Effector CD8-positive, alpha-beta T cell (primary cell): Measurements from ENCODE around the gene PHKG1.
"Not testable (repeated sequence)": the region's sequence is repeated elsewhere in the genome, so short reads cannot be mapped to it uniquely, and the experiment has no call there.

ENCODE experiments used
- DNase-seq: peaks from one replicate; lab custom pipeline; 2025; lab: John Stamatoyannopoulos, UW

The PHKG1 gene

DNA sequence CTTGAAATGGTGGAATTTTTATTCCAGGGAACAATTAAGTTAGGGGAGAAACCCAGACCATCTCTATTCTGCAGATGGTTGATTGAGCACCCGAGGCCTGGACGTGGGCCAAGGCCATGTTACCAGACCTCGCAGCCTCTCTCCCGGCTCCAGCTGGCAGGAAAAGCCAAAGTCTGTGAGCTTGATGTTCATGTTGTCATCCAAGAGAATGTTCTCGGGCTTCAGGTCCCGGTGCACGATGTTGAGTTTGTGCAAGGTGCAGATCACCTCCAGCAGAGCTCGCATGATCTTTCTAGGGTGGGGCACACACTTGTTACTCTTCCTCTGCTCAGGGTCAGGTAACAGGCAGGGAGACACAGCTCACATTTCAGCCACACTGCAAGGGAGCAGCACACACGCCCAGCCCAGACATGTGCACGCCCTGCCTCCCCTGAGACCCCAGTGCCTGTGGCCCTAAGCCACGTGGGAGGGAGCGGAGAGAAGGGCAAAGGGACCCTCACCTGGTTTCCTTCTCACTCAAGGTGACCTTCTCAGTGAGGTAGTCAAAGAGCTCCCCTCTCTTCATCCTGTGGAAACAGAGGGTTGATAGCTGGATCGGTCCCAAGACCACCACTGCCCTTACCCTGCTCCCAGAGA lies 9.5 kb downstream of the PHKG1 start:
- no peak for DNase-seq

DNA sequence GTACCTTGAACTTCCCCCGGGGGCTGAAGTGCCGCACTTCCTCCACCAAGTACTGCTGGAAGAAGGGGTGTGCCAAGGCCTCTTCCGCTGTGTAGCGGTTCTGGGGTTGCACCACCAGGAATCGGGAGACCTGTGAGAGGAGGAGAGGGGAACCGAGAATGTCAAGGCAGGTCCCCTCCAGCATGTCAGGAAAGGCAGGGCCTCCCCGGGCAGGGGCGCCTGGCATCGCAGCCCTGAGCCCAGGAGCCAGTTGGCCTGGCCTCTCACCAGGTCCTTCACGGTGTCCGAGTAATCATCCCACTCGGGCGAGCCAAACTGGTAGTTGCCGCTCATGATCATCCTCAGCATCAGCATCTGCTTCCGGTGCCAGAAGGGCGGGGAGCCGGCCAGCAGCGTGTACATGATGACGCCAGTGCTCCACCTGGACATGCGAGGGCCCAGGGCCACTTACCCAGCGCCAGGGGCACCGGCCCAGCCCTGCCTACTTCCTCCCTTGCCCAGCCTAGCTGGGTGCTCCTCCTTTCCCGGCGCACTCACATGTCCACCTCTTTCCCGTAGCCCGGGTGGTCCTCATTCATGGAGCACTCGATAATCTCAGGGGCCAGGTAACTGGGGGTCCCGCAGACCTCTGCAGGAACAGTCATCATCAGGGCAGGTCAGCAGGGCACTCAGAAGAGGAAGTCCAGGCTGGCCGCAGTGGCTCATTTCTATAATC lies 11.0 kb downstream of the PHKG1 start:
- no peak for DNase-seq

DNA sequence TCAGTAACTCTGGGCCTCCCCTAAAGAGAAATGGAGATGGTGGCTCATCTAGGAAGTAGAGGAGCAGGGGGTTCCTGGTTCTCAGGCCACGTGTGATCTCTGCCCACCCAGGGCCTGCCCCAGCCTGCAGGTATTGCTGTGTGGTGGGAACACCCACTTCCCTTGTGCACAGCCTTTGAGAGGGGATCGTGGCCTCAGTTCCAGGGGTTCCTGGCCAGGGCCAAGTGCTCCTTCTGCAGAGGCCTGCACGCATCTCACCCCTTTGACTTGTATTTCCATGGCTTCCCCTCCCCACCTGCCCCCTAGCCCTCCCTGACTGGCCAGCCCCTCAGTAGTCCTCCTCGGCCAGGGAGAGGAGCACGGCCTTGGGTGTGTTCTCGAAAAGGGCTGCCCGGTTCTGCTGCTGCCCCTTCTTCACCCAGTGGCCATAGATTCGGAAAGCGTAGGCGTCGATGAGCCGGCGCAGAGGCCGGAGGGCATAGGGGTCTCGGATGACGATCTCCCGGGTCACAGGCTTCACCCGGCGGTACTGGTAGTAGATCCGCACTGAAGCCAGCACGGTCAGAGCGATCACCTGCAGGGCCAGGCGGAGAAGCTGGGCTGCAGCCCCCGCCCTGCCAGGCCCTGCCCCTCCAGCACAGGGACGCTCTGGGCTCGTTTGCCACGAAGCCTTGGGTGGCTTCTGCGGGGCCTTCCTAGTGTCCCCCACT lies 11.9 kb downstream of the PHKG1 start:
- DNase-seq, result not testable (repeated sequence)

- no peak for DNase-seq
Observed at GRCh38 chr7:56079450-56080185, 13.1 kb downstream of the PHKG1 start.

GRCh38 chr7:56078196-56078595 lies 14.6 kb downstream of the PHKG1 start:
- no peak for DNase-seq

DNA sequence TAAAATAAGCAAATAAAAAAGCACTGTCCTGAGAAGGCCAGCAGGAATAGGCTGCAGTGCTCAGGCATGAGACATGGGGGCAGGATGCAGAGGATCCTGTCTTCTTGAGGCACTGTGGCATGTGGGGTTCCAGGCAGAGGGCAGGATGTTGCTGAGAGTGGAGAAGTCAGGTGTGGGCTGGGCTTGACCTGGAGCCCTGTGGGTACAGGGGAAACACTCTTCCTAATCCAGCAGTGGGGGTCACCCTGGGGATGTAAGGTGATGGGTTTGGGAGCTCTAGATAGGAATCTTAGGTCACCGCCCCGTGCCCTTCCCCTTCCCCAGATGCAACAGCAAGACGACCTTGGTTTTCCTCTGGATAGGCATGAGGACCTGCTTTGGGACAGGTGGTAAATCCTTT lies 15.1 kb downstream of the PHKG1 start:
- no peak for DNase-seq

- peak; percentile 45 for DNase-seq
Observed at GRCh38 chr7:56074371-56074791, 18.4 kb downstream of the PHKG1 start.

GRCh38 chr7:56066376-56066775 lies 26.4 kb downstream of the PHKG1 start:
- not testable (repeated sequence) for DNase-seq

DNA sequence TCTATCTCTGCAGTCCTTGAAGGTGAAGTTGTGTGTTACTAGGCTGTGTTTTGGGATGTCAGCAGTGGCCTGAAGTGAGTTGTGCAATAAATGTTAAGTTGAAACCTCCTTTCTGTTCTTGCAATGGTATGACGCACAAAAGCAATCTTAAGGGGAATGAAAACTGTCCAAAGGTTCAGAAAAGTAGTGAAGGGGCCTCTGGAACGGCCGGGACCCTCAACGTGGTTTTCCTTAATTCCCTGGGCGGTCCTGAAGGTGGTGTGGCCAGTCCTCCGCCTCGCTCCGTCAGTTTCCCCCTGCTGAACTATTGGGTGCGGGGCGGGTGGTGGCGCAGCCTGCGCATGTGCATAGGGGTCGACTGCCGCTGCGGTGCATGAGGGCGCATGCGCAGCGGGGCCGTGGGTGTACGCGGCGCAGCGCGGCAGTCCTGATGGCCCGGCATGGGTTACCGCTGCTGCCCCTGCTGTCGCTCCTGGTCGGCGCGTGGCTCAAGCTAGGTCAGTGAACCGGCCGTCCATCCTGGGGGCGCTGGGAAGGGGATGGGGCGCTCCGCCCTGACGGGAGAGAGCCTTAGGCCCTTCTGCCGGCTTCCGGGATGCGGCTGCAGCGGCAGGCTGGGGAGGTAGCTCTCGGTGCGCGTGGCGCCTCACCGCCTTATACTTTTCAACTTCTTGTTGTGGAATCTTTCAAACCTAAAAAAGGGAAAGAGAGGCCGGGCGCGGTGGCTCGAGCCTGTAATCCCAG lies 28.7 kb downstream of the PHKG1 start, which contains the start of gene SUMF2:
TSS of gene SUMF2 (plus strand) at position 405 of the 744 bp plus-strand sequence. CDS start at position 431, 26 bp downstream.
- DNase-seq, result peak; percentile 87

DNA sequence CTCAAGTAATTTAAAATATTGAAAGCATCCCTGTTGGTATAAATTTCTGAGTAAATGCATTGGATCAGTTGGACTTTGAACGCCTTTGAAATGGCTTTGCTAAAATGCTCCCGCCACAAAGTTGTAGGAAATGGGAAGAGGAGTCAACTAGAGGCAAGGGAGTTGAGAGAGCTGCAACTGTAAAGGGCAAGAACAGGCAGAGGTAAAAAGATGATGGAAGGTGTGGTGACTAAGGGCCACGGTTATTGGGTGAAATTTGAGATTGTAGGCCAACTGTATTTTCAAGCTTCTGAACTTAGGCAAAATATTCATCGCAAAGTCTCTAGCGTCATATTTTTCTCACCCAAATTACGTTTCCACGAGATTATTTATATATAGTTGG lies 29.3 kb downstream of the PHKG1 start:
- DNase-seq, result no peak

DNA sequence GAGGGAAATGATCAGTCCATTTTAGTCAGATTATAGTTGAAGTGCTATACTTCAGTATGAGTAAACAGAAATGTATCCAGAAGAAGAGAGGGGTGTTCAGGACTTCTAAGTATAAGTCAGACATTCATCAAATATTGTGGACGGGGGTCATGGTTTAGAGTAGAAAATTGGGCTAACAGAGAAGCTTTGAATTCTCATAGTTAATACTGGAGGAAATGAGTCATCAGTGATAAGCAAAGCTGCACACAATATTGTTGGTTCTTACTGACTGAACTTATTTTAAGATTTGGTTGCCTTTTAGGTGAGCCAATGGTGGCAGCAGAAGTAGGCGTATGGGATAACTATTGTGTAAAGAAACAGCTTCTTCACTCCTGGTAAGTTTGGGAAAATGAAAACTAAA lies 30.4 kb downstream of the PHKG1 start:
- DNase-seq, result no peak

DNA sequence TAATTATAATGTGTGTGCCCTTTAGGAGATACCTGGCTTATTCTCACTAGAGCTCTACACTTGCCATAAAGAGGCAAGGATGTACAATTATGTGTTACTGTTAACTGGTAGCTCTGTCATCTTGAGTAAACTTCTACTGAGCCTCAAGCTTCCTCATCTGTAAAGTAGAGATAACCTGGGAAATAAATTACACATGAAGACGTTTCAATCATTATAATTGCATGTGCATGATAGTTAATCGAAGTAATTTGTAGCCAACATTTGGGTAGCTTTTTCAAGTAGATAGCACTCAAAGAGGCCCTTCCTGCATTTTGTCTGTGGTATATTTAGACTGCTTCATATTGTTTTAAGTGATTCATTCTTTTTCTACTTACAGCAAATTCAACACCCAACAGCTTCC lies 38.8 kb downstream of the PHKG1 start:
- DNase-seq, result no peak

- DNase-seq, result no peak
Observed at GRCh38 chr7:56053379-56053778, 39.4 kb downstream of the PHKG1 start.

GRCh38 chr7:56051339-56052191 lies 41.2 kb downstream of the PHKG1 start, which contains the start of the genes CCT6A and PSPH:
CCT6A (plus strand) TSS chr7:56051765; CDS start chr7:56051849, 84 bp downstream.
PSPH (minus strand) TSS chr7:56051444; CDS start chr7:56021212, 30,232 bp downstream.
- peak; percentile 87 for DNase-seq

- no peak for DNase-seq
Observed at GRCh38 chr7:56051053-56051338, 41.8 kb downstream of the PHKG1 start.

DNA sequence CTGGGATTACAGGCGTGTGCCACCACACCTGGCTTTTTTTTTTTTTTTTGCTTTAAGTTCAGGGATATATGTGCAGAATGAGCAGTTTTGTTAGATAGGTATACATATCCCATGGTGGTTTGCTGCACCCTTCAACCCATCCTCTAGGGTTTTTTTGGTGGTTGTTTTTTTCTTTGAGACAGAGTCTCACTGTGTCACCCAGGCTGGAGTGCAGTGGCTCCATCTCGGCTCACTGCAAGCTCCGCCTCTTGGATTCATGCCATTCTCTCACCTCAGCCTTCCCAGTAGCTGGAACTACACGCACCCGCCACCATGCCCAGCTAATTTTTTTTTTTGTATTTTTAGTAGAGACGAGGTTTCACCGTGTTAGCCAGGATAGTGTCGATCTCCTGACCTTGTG lies 44.0 kb downstream of the PHKG1 start:
- DNase-seq, result not testable (repeated sequence)

DNA sequence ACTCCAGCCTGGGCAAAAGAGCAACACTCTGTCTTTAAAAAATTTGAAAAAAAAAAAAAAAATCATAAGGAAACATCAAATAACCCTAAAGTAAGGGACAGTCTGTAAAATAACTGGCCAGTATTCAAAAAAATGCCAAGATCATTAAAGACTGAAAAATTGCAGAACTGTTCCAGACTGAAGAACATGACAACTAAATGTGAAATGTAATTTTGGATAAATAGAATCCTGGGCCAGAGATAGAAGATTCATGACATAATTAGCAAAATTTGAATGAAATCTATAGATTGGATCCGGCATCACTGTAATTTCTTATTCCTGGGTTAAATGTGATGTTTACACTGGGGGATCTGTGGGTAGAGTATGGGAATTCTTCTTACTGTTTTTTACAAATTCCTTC lies 44.5 kb downstream of the PHKG1 start:
- no peak for DNase-seq

GRCh38 chr7:56047446-56048116 lies 45.2 kb downstream of the PHKG1 start:
- DNase-seq, result not testable (repeated sequence)

DNA sequence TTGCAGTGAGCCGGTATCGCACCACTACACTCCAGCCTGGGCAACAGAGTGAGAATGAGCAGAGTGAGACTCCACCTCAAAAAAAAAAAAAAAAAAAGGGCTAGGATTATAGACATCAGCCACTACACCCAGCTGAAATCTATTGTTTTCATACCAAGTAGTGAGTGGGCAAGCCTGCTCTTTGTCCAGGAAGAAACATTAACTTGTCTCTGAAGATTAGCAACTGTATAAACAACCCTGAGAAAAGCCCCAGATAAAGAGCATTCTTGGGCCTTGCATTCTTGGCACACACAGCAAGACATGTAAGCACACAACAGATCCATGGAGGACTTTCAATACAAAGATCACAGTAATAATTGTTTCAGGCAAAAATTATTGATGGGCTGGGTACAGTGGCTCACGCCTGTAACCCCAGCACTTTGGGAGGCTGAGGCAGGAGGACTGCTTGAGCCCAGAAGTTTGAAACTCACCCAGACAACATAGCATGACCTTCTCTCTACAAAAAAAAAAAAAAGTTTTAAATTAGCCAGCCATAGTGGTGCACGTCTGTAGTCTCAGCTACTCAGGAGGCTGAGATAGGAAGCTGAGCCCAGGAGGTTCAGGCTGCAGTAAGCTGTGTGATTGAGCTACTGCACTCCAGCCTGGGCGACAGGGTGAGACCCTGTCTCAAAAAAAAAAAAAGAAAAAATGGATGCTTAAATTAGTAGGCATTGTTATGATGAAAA lies 45.9 kb downstream of the PHKG1 start:
- no peak for DNase-seq
